NT2/D1 (cell line): ENCODE results near the gene GAB3.

Experiments
- SUZ12 ChIP-seq: IDR thresholded peaks from 2 replicates; pipeline ENCODE4 v1.6.1; 2011; ENCODE audit not compliant: insufficient read length, insufficient read depth; ENCODE audit errors: extremely low read depth
- YY1 ChIP-seq: IDR thresholded peaks from 2 replicates; pipeline ENCODE4 v1.6.1; 2011; ENCODE audit not compliant: insufficient read length, insufficient read depth
- ZNF274 ChIP-seq: IDR thresholded peaks from 2 replicates; pipeline ENCODE4 v1.6.1; 2011; ENCODE audit warnings: mild to moderate bottlenecking, low read depth, low read length

DNA sequence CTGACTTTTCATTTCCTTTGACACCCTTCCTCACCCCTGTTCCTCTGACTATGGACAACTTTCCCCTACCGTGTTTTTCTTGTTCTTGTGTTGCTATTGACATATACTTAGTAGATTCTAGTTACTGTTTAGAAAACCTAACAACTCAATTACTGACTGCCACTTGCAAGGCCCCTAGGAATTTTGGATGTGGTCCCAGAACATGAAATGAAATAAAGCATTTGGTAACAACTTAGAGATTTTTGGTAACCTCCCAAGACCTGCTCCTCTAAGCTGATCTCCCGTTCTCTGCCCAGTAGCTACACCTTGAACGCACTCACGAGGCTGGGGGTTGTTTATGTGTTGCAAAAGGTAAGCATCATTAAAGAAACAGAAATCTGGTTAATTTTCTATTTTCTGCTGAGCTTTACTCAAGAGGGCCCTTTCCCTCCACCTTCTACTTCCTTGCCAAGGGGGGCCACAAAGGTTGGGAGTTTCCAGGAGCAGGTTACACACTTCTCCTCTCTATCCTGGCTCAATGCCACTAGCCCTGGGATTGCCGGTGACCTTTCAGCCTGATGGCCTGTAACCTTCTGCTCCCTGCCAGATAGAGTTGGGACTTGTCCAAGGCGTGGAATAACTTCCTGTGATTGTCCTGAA lies 20.5 kb downstream of the GAB3 start:
- TF ChIP-seq YY1 = no peak
- no peak for TF ChIP-seq ZNF274
- no peak for TF ChIP-seq SUZ12
